ENCODE data around the gene MAN2B2. TPM values are rescaled to one million over a fixed set of nuclear protein-coding genes. Genes with fewer than 3 reads are reported as not detected.

MAN2B2 gene
- total and polyA plus RNA-seq, 9 donors = 19.1 to 49.2 (median 40.0) TPM

DNA sequence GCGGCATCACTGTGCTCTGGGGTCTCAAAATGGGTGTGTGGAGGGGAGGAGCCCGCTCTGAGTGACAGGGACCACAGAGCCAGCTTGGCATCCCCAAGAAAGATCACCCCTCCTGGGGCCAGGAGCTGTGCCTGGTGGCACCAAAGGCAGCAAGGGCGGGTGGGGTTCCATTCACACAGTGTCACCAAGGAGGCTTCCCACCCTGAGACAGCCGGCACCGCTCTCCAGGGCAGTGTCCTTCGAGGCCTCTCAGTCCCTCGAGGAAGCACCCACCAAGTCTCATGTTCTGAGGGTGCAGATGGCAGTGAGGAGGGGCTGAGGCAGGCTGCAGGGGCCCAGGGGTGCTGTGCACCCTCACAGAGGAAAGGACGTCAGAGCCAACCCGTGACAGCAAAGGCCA lies 44.0 kb upstream of the MAN2B2 start:
- no peak overlapping the region for H3K4me3 ChIP-seq
- H3K4me1 ChIP-seq (ENCODE audit: insufficient read depth) = no peaks in the 10 kb centered on the region
- H3K36me3 ChIP-seq = no peaks in the 10 kb centered on the region
- H3K27ac ChIP-seq = no peak overlapping the region
- no peak for DNase-seq
- H3K27me3 ChIP-seq = no peaks in the 10 kb centered on the region
- H3K9me3 ChIP-seq = no peaks in the 10 kb centered on the region
- intact Hi-C loops (cut with DNase I) = no loop called here
- TF ChIP-seq EP300 (IDR thresholded peaks at IDR 0.05) (no peak), POLR2A (IDR thresholded peaks at IDR 0.05) (no peak)
- TF ChIP-seq, protein P1, sequence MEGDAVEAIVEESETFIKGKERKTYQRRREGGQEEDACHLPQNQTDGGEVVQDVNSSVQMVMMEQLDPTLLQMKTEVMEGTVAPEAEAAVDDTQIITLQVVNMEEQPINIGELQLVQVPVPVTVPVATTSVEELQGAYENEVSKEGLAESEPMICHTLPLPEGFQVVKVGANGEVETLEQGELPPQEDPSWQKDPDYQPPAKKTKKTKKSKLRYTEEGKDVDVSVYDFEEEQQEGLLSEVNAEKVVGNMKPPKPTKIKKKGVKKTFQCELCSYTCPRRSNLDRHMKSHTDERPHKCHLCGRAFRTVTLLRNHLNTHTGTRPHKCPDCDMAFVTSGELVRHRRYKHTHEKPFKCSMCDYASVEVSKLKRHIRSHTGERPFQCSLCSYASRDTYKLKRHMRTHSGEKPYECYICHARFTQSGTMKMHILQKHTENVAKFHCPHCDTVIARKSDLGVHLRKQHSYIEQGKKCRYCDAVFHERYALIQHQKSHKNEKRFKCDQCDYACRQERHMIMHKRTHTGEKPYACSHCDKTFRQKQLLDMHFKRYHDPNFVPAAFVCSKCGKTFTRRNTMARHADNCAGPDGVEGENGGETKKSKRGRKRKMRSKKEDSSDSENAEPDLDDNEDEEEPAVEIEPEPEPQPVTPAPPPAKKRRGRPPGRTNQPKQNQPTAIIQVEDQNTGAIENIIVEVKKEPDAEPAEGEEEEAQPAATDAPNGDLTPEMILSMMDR (IDR thresholded peaks at IDR 0.05) = no peak
- 66 to 73% (median 71%) methylated on average over 9 of the region's 9 CpGs for WGBS, 3 donors

DNA sequence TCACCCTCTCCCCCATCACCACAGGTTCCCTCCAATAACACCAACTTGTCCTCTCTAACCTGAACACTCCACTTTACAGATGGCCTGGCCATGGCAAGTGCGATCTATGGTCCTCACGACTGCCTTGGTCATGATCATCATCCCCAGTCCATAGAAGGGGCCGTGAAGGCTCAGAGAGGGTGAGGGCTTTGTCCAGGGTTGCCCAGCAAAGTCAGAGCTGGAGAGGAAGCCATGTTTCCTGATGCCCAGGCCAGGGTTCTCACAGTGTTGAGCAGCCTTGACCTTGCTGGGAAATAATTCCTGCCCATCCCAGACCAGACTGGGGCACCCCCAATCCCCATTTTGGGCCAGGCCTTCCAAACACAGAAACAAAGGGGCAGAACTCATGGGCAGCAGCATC lies 42.9 kb upstream of the MAN2B2 start:
- no peaks in the 10 kb centered on the region for H3K27me3 ChIP-seq
- H3K9me3 ChIP-seq = no peaks in the 10 kb centered on the region
- WGBS, 3 donors = 76 to 88% (median 84%) methylated on average over 3 of the region's 3 CpGs
- intact Hi-C loops (cut with DNase I) = no loop called here
- H3K27ac ChIP-seq = no peak overlapping the region
- no peak for DNase-seq
- H3K4me1 ChIP-seq (ENCODE audit: insufficient read depth) = no peaks in the 10 kb centered on the region
- no peak overlapping the region for H3K4me3 ChIP-seq
- TF ChIP-seq EP300 (IDR thresholded peaks at IDR 0.05) (no peak), POLR2A (IDR thresholded peaks at IDR 0.05) (no peak)
- TF ChIP-seq, protein P1 (IDR thresholded peaks at IDR 0.05) = no peak
- H3K36me3 ChIP-seq = no peaks in the 10 kb centered on the region

DNA sequence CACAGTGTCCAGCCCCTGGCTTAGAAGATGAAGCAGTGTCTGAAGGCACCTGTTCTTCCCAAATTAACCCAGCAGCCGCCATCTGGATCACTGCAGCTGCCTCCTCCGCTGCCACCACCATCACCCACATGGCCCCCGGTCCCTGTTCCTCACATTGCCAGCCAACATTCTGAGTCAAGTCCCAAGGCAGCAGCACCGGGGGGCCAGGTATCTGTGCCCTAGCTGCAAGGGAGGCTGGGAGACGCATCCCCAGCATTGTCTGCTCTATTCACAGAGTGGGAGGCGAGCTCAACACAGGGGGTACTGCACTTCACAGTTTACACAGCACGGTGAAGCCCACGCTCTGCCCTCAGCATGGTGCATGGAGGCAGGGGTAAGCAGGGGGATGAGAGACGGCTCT lies 42.3 kb upstream of the MAN2B2 start:
- 82 to 91% (median 85%) methylated on average over 9 of the region's 9 CpGs for WGBS, 3 donors

GRCh38 chr4:6534050-6534449 lies 40.9 kb upstream of the MAN2B2 start:
- no peaks in the 10 kb centered on the region for H3K36me3 ChIP-seq
- WGBS, 3 donors = 96 to 98% (median 98%) methylated on average over 1 of the region's 1 CpG
- no peak for DNase-seq
- H3K4me1 ChIP-seq (ENCODE audit: insufficient read depth) = no peaks in the 10 kb centered on the region
- TF ChIP-seq, protein P1 (IDR thresholded peaks at IDR 0.05) = no peak
- TF ChIP-seq POLR2A (IDR thresholded peaks at IDR 0.05) (no peak), EP300 (IDR thresholded peaks at IDR 0.05) (no peak)
- H3K9me3 ChIP-seq = no peaks in the 10 kb centered on the region
- no peak overlapping the region for H3K27ac ChIP-seq
- intact Hi-C loops (cut with DNase I) = no loop called here
- H3K27me3 ChIP-seq = no peaks in the 10 kb centered on the region
- H3K4me3 ChIP-seq = no peak overlapping the region

More for the DNA sequence above, 42.3 kb upstream of the MAN2B2 start:
- H3K4me1 ChIP-seq (ENCODE audit: insufficient read depth) = no peaks in the 10 kb centered on the region
- no peak overlapping the region for H3K4me3 ChIP-seq
- H3K27me3 ChIP-seq = no peaks in the 10 kb centered on the region
- H3K9me3 ChIP-seq = no peaks in the 10 kb centered on the region
- no peak for TF ChIP-seq EP300 (IDR thresholded peaks at IDR 0.05)
- intact Hi-C loops (cut with DNase I) = no loop called here
- no peak for DNase-seq
- no peaks in the 10 kb centered on the region for H3K36me3 ChIP-seq
- no peak overlapping the region for H3K27ac ChIP-seq

DNA sequence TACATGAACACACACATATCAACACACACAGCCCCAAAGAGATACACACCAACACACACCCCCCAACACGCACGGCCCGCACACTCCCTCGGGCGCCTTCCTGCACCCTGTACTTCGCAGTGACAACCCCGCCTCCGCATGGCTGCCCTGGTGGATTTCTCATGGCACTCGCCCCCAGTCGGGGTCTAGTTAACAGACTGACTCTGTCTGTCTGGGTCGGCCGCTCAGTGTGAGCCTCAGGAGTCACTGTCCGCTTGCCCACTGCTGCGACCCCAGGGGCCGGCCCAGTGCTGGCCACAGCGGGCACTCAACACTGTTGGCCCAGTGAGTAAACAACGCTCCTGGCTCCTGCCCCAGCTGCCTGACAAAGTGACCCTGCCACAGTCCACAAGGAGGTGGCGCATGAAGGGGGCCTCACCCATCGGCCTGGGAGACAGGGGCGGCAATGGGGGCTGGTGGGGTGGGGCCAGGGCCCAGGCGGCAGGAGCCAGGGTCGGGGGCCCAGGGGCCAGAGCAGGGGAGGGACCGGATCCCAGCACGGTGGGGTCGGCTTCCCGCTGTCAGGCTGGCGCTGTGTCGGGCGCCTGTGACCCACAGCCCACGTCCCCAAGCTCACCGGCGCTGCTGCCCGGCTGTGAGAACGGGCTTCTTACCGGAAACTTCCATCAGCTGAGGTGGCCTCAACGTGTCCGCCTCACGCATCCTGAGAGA lies 40.2 kb upstream of the MAN2B2 start:
- H3K27me3 ChIP-seq = no peaks in the 10 kb centered on the region
- intact Hi-C loops (cut with DNase I) = no loop called here
- no peaks in the 10 kb centered on the region for H3K36me3 ChIP-seq
- no peak overlapping the region for H3K27ac ChIP-seq
- no peak for TF ChIP-seq EP300 (IDR thresholded peaks at IDR 0.05)
- no peak for TF ChIP-seq POLR2A (IDR thresholded peaks at IDR 0.05)
- TF ChIP-seq, protein P1 (IDR thresholded peaks at IDR 0.05) = no peak
- WGBS, 3 donors = 87 to 92% (median 89%) methylated on average over 36 to 38 of the region's 38 CpGs
- no peaks in the 10 kb centered on the region for H3K4me1 ChIP-seq (ENCODE audit: insufficient read depth)
- H3K4me3 ChIP-seq = no peak overlapping the region
- H3K9me3 ChIP-seq = no peaks in the 10 kb centered on the region
- DNase-seq = no peak
